ENCODE measurements around the gene CHMP4B. TPM values are rescaled to one million over a fixed set of nuclear protein-coding genes. Genes with fewer than 3 reads are reported as not detected.
A peak's percentile ranks its signal among the peaks of the same experiment; 100 is the strongest.

The CHMP4B gene
- total RNA-seq, 5 donors from 2014 or later (not counting 1 experiment from before 2014, with no cell fraction given), result 45.1 to 64.7 (median 60.8) TPM

DNA sequence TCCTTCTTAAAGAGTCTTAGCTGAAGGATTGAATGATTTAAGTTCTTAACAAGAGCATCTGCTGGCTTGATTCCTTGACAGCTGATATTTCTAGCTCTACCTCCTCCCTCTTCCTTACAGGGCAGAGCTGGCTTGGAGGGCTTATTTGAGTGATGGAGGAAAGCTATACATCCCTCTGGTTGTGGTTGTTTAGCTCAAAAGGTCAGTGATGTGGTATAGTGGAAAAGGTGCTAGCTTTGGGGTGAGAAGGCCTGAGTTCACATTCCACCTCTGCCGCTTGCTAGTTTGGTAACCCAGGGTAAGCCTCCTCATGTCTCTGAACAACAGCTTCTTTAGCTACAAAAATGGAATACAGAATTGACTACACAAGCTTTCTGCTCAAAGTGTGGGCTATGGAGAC lies 8.3 kb downstream of the CHMP4B start:
- ChIA-PET CTCF (no interaction called here), POLR2A (interaction anchor here (0.5 to 0.6 kb wide), 3 partner anchors 13 to 1211 kb away, joined by 5 to 7 read pairs (median 7); no protein-coding TSS in a partner anchor)
- Histone ChIP-seq H3K27me3 (replicated peaks in 1 of 2; ENCODE audit: control insufficient read depth in 2 of 2, extremely low read depth in 1 of 2, insufficient read depth in 2 of 2, low read length in 1 of 2) (no peaks in the 10 kb centered on the region), H3K4me1 (ENCODE audit: control insufficient read depth in 1 of 2, extremely low read depth in 1 of 2, insufficient read depth in 2 of 2, low read length in 2 of 2) (peaks cover 6 to 21% of the 10 kb centered on the region in 2 experiments), H3K36me3 (ENCODE audit: control insufficient read depth in 2 of 2, extremely low read depth in 1 of 2, insufficient read depth in 1 of 2, low read length in 1 of 2) (peaks cover 0 to 2% of the 10 kb centered on the region in 2 donors), H3K4me3 (ENCODE audit: control insufficient read depth in 1 of 2, extremely low read depth in 1 of 2, low read length in 1 of 2) (no peak overlapping the region), H3K9me3 (no peaks in the 10 kb centered on the region), H3K27ac (ENCODE audit: low read length) (no peak overlapping the region)
- ATAC-seq (replicated peaks in 1 of 4) (no peak), DNase-seq (no peak)
- Mint-ChIP-seq H3K27me3 (no peaks in the 10 kb centered on the region), H3K4me3 (no peak overlapping the region), H3K9me3 (no peaks in the 10 kb centered on the region), H3K27ac (peak overlapping the region in 1 of 2 donors; percentile 20), H3K36me3 (peaks cover 27% of the 10 kb centered on the region), H3K4me1 (peaks cover 63 to 76% (median 71%) of the 10 kb centered on the region in 3 donors)
- no CpG with 5 or more reads among the region's 1 CpG for WGBS (ENCODE audit: insufficient coverage)

DNA sequence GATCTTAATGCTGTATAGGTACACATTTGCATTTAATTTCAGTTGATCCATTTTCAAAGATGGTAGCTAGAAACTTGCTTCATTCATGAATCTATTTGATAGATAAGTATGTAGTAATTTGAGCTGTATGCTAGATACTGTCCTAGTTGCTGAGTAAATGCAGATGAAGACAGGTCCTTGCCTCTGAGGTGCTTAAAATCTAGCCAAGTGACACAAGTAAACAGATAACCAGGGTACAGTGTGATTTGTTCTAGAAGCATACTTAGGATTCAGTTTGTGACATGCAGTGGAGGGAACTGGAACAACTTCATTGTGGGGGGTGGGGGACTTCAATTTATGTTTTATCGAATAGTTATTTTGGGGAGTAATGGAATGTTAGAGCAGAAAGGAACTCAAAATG lies 9.2 kb downstream of the CHMP4B start:
- Mint-ChIP-seq H3K9me3 (no peaks in the 10 kb centered on the region), H3K27me3 (no peaks in the 10 kb centered on the region), H3K4me1 (peaks cover 63 to 76% (median 71%) of the 10 kb centered on the region in 3 donors), H3K4me3 (no peak overlapping the region), H3K36me3 (peaks cover 26% of the 10 kb centered on the region), H3K27ac (no peak overlapping the region)
- CTCF ChIA-PET, result interaction anchor here (0.5 to 0.7 kb wide), 3 partner anchors 442 to 1665 kb away, joined by 3 to 7 read pairs (median 3); no protein-coding TSS in a partner anchor
- peaks cover 0 to 2% of the 10 kb centered on the region in 2 donors for H3K36me3 ChIP-seq (ENCODE audit: control insufficient read depth in 2 of 2, extremely low read depth in 1 of 2, insufficient read depth in 1 of 2, low read length in 1 of 2)
- H3K9me3 ChIP-seq, result no peaks in the 10 kb centered on the region
- no peak for ATAC-seq (replicated peaks in 1 of 4)
- DNase-seq, result no peak
- no peak overlapping the region for H3K4me3 ChIP-seq (ENCODE audit: control insufficient read depth in 1 of 2, extremely low read depth in 1 of 2, low read length in 1 of 2)
- POLR2A ChIA-PET, result interaction anchor here in 1 of 2 donors (0.6 kb wide), 1 partner anchor 8 kb away, joined by 3 read pairs; no protein-coding TSS in a partner anchor
- H3K27ac ChIP-seq (ENCODE audit: low read length), result no peak overlapping the region
- WGBS (ENCODE audit: insufficient coverage), result 100% methylated on average over 1 of the region's 1 CpG
- no peaks in the 10 kb centered on the region for H3K27me3 ChIP-seq (replicated peaks in 1 of 2; ENCODE audit: control insufficient read depth in 2 of 2, extremely low read depth in 1 of 2, insufficient read depth in 2 of 2, low read length in 1 of 2)
- peaks cover 5 to 19% of the 10 kb centered on the region in 2 experiments for H3K4me1 ChIP-seq (ENCODE audit: control insufficient read depth in 1 of 2, extremely low read depth in 1 of 2, insufficient read depth in 2 of 2, low read length in 2 of 2)

DNA sequence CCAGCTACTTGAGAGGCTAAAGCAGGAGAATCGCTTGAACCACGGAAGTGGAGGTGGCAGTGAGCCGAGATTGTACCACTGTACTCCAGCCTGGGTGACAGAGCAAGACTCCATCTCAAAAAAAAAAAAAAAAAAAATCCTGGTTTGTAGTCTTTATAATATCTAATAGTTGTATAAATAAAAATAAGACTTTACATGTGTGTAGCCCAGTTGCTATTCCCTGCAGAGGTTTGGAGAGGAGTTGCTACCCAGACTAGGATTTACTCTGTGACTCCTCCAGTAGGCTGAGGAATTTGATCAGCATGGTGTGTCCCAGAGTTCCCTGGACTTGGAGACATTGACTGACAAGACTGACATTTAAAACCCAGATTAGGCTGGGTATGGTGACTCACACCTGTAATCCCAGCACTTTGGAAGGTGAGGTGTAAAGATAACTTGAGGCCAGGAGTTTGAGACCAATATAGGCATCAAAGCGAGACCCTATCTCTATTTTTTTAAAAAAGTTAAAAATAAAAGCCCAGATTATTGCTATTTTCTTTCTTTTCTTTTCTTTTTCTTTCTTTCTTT lies 10.2 kb downstream of the CHMP4B start:
- DNase-seq, result no peak
- Histone ChIP-seq H3K9me3 (no peaks in the 10 kb centered on the region), H3K4me3 (ENCODE audit: control insufficient read depth in 1 of 2, extremely low read depth in 1 of 2, low read length in 1 of 2) (no peak overlapping the region), H3K27me3 (replicated peaks in 1 of 2; ENCODE audit: control insufficient read depth in 2 of 2, extremely low read depth in 1 of 2, insufficient read depth in 2 of 2, low read length in 1 of 2) (no peaks in the 10 kb centered on the region), H3K27ac (ENCODE audit: low read length) (no peak overlapping the region), H3K36me3 (ENCODE audit: control insufficient read depth in 2 of 2, extremely low read depth in 1 of 2, insufficient read depth in 1 of 2, low read length in 1 of 2) (peaks cover 0 to 2% of the 10 kb centered on the region in 2 donors), H3K4me1 (ENCODE audit: control insufficient read depth in 1 of 2, extremely low read depth in 1 of 2, insufficient read depth in 2 of 2, low read length in 2 of 2) (peaks cover 0 to 28% of the 10 kb centered on the region in 2 experiments)
- ATAC-seq (replicated peaks in 1 of 4), result no peak
- H3K36me3 Mint-ChIP-seq, result peaks cover 27% of the 10 kb centered on the region
- ChIA-PET POLR2A (no interaction called here), CTCF (no interaction called here)
- no peak overlapping the region for H3K4me3 Mint-ChIP-seq
- peaks cover 65 to 76% (median 71%) of the 10 kb centered on the region in 3 donors for H3K4me1 Mint-ChIP-seq
- no CpG with 5 or more reads among the region's 4 CpGs for WGBS (ENCODE audit: insufficient coverage)
- no peak overlapping the region for H3K27ac Mint-ChIP-seq
- H3K9me3 Mint-ChIP-seq, result no peaks in the 10 kb centered on the region
- H3K27me3 Mint-ChIP-seq, result no peaks in the 10 kb centered on the region

DNA sequence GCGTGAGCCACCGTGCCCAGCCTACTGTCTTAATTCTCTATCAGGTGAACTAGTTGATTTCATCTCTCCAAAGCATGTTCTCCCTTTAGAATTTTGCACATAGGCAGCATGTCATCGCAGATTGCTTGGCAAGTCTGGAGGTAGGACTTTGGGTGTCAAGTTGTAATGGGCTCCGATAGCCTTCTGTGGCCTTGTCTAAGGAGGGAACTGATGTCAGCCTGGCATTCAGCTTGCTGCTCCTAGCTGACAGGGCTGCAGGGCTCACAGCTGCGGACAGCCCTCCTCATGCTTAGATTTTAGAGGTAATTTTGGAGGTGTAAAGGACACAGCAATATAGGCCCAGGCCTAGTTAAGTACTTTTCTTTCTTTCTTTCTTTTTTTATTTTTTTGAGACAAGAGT lies 11.3 kb downstream of the CHMP4B start:
- ChIA-PET CTCF (no interaction called here), POLR2A (no interaction called here)
- ATAC-seq (replicated peaks in 1 of 4) (no peak), DNase-seq (no peak)
- peaks cover 22% of the 10 kb centered on the region for H3K36me3 Mint-ChIP-seq
- no peak overlapping the region for H3K27ac Mint-ChIP-seq
- no peak overlapping the region for H3K27ac ChIP-seq (ENCODE audit: low read length)
- no peaks in the 10 kb centered on the region for H3K9me3 ChIP-seq
- no peaks in the 10 kb centered on the region for H3K27me3 Mint-ChIP-seq
- H3K27me3 ChIP-seq (replicated peaks in 1 of 2; ENCODE audit: control insufficient read depth in 2 of 2, extremely low read depth in 1 of 2, insufficient read depth in 2 of 2, low read length in 1 of 2), result no peaks in the 10 kb centered on the region
- WGBS (ENCODE audit: insufficient coverage), result 90% methylated on average over 2 of the region's 5 CpGs
- peaks cover 0 to 2% of the 10 kb centered on the region in 2 donors for H3K36me3 ChIP-seq (ENCODE audit: control insufficient read depth in 2 of 2, extremely low read depth in 1 of 2, insufficient read depth in 1 of 2, low read length in 1 of 2)
- H3K4me1 Mint-ChIP-seq, result peaks cover 65 to 76% (median 71%) of the 10 kb centered on the region in 3 donors
- no peak overlapping the region for H3K4me3 Mint-ChIP-seq
- no peak overlapping the region for H3K4me3 ChIP-seq (ENCODE audit: control insufficient read depth in 1 of 2, extremely low read depth in 1 of 2, low read length in 1 of 2)
- H3K4me1 ChIP-seq (ENCODE audit: control insufficient read depth in 1 of 2, extremely low read depth in 1 of 2, insufficient read depth in 2 of 2, low read length in 2 of 2), result peaks cover 0 to 32% of the 10 kb centered on the region in 2 experiments
- no peaks in the 10 kb centered on the region for H3K9me3 Mint-ChIP-seq

DNA sequence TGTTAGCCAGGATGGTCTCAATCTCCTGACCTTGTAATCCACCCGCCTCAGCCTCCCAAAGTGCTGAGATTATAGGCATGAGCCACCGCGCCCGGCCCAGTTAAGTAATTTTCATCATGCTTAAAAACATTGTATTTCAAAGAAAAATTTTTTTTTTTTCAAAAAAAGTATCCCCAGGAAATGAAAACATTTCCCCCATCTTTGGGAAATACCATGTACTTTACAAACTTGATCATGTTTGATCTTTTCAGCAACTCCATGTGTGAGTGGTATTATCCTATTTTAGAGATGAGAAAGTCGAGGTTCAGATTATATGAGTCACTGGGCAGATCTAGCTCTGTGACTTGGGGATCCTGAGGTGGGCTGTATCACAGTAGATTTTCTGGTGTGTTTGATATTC lies 11.8 kb downstream of the CHMP4B start:
- no peak for DNase-seq
- Histone ChIP-seq H3K9me3 (no peaks in the 10 kb centered on the region), H3K4me3 (ENCODE audit: control insufficient read depth in 1 of 2, extremely low read depth in 1 of 2, low read length in 1 of 2) (no peak overlapping the region), H3K4me1 (ENCODE audit: control insufficient read depth in 1 of 2, extremely low read depth in 1 of 2, insufficient read depth in 2 of 2, low read length in 2 of 2) (peaks cover under 1 to 36% of the 10 kb centered on the region in 2 experiments), H3K27me3 (replicated peaks in 1 of 2; ENCODE audit: control insufficient read depth in 2 of 2, extremely low read depth in 1 of 2, insufficient read depth in 2 of 2, low read length in 1 of 2) (no peaks in the 10 kb centered on the region), H3K36me3 (ENCODE audit: control insufficient read depth in 2 of 2, extremely low read depth in 1 of 2, insufficient read depth in 1 of 2, low read length in 1 of 2) (peaks cover 0 to 2% of the 10 kb centered on the region in 2 donors), H3K27ac (ENCODE audit: low read length) (no peak overlapping the region)
- H3K4me1 Mint-ChIP-seq, result peaks cover 65 to 76% (median 71%) of the 10 kb centered on the region in 3 donors
- no peaks in the 10 kb centered on the region for H3K9me3 Mint-ChIP-seq
- WGBS (ENCODE audit: insufficient coverage), result 50% methylated on average over 1 of the region's 5 CpGs
- no peaks in the 10 kb centered on the region for H3K27me3 Mint-ChIP-seq
- H3K27ac Mint-ChIP-seq, result no peak overlapping the region
- POLR2A ChIA-PET, result no interaction called here
- no peak for ATAC-seq (replicated peaks in 1 of 4)
- H3K36me3 Mint-ChIP-seq, result peaks cover 16% of the 10 kb centered on the region
- CTCF ChIA-PET, result no interaction called here
- H3K4me3 Mint-ChIP-seq, result no peak overlapping the region

DNA sequence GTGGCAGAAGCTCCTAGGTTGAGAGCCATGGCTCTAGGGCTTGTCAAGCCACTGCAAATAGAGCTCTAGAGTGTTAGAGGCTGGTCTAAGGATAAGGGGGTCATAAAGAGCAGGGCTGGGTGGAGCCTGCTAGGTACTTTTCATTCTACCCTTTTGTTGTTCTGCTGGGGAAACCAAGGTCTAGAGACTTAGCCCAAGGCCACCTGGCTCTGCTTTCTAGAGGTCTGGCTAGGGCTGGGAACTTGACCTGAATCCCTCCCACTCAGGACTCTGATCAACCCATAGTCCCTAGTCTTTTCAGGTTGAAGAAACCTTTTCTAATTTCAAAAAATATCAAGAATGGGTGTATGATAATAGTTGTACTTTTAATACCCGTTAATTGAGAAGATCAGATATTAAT lies 13.7 kb downstream of the CHMP4B start:
- ChIA-PET CTCF (interaction anchor here in 1 of 2 donors (1.1 to 1.7 kb wide), 3 partner anchors 9 to 104 kb away, joined by 3 to 5 read pairs (median 3); no protein-coding TSS in a partner anchor), POLR2A (no interaction called here)

More for the DNA sequence above, 13.7 kb downstream of the CHMP4B start:
- H3K27me3 Mint-ChIP-seq, result no peaks in the 10 kb centered on the region
- H3K36me3 Mint-ChIP-seq, result peaks cover 15% of the 10 kb centered on the region
- no CpG with 5 or more reads among the region's 1 CpG for WGBS (ENCODE audit: insufficient coverage)
- Histone ChIP-seq H3K27me3 (replicated peaks in 1 of 2; ENCODE audit: control insufficient read depth in 2 of 2, extremely low read depth in 1 of 2, insufficient read depth in 2 of 2, low read length in 1 of 2) (no peaks in the 10 kb centered on the region), H3K27ac (ENCODE audit: low read length) (no peak overlapping the region), H3K36me3 (ENCODE audit: control insufficient read depth in 2 of 2, extremely low read depth in 1 of 2, insufficient read depth in 1 of 2, low read length in 1 of 2) (peaks cover 0 to 2% of the 10 kb centered on the region in 2 donors), H3K4me1 (ENCODE audit: control insufficient read depth in 1 of 2, extremely low read depth in 1 of 2, insufficient read depth in 2 of 2, low read length in 2 of 2) (peaks cover 2 to 39% of the 10 kb centered on the region in 2 experiments), H3K4me3 (ENCODE audit: control insufficient read depth in 1 of 2, extremely low read depth in 1 of 2, low read length in 1 of 2) (no peak overlapping the region), H3K9me3 (no peaks in the 10 kb centered on the region)
- H3K9me3 Mint-ChIP-seq, result no peaks in the 10 kb centered on the region
- DNase-seq, result no peak
- no peak overlapping the region for H3K27ac Mint-ChIP-seq
- H3K4me1 Mint-ChIP-seq, result peaks cover 67 to 77% (median 70%) of the 10 kb centered on the region in 3 donors
- ATAC-seq (replicated peaks in 1 of 4), result no peak
- no peak overlapping the region for H3K4me3 Mint-ChIP-seq
